SK-N-SH treated with all-trans-retinoic acid at 6 μM for 48 hours (cell line): ENCODE measurements around the gene TMEM47.

Source experiments
- ARNTL ChIP-seq: fragments of 450-650 bp; formaldehyde crosslinking; IDR thresholded peaks from 2 replicates; pipeline ENCODE4 v1.5.0; 2020; ENCODE audit warnings: low read depth, mild to moderate bottlenecking, moderate library complexity, borderline replicate concordance
- ESRRG ChIP-seq: fragments of 250-450 bp; sonication (Bioruptor Pico); IDR thresholded peaks from 2 replicates; pipeline ENCODE4 v1.6.1; 2021; ENCODE audit warnings: mild to moderate bottlenecking
- ISL1 ChIP-seq: fragments of 250-450 bp; sonication (Bioruptor Pico); IDR thresholded peaks from 2 replicates; pipeline ENCODE4 v2.1.2; 2022; ENCODE audit warnings: mild to moderate bottlenecking, moderate library complexity
- OSR1 ChIP-seq: fragments of 250-450 bp; sonication (Bioruptor Pico); IDR thresholded peaks from 2 replicates; pipeline ENCODE4 v1.8.0; 2022; ENCODE audit warnings: moderate library complexity, mild to moderate bottlenecking, inconsistent platforms
- PATZ1 ChIP-seq: fragments of 250-450 bp; sonication (Bioruptor Pico); IDR thresholded peaks from 2 replicates; pipeline ENCODE4 v1.8.0; 2020; ENCODE audit warnings: mild to moderate bottlenecking, moderate library complexity, borderline replicate concordance
- RARB ChIP-seq: fragments of 250-450 bp; sonication (Bioruptor Pico); IDR thresholded peaks from 2 replicates; pipeline ENCODE4 v1.8.0; 2021; ENCODE audit warnings: mild to moderate bottlenecking, moderate library complexity
- TCF4 ChIP-seq: fragments of 250-450 bp; sonication (Bioruptor Pico); IDR thresholded peaks from 2 replicates; pipeline ENCODE4 v1.8.0; 2021; ENCODE audit warnings: mild to moderate bottlenecking, moderate library complexity, borderline replicate concordance
- TOX ChIP-seq: fragments of 250-450 bp; sonication (Bioruptor Pico); IDR thresholded peaks from 2 replicates; pipeline ENCODE4 v1.8.0; 2021; ENCODE audit warnings: mild to moderate bottlenecking, moderate library complexity, borderline replicate concordance
- TSHZ2 ChIP-seq: fragments of 250-450 bp; sonication (Bioruptor Pico); IDR thresholded peaks from 2 replicates; pipeline ENCODE4 v1.5.0; 2020; ENCODE audit warnings: mild to moderate bottlenecking, moderate library complexity
- ZFP3 ChIP-seq: fragments of 250-450 bp; sonication (Bioruptor Pico); IDR thresholded peaks from 2 replicates; pipeline ENCODE4 v1.5.0; 2020; ENCODE audit warnings: mild to moderate bottlenecking, moderate library complexity
- ZFP30 ChIP-seq: fragments of 450-650 bp; formaldehyde crosslinking; IDR thresholded peaks from 2 replicates; pipeline ENCODE4 v1.5.0; 2022; ENCODE audit warnings: mild to moderate bottlenecking, moderate library complexity
- ZNF8 ChIP-seq: fragments of 450-650 bp; formaldehyde crosslinking; IDR thresholded peaks from 2 replicates; pipeline ENCODE4 v1.5.0; 2020; ENCODE audit warnings: mild to moderate bottlenecking, moderate library complexity
- TF ChIP-seq, protein P1 (sequence below): fragments of 250-450 bp; sonication (Bioruptor Pico); IDR thresholded peaks from 2 replicates; pipeline ENCODE4 v1.5.1; 2021; ENCODE audit warnings: mild to moderate bottlenecking, moderate library complexity
- TF ChIP-seq, protein P2 (sequence below): fragments of 250-450 bp; sonication (Bioruptor Pico); IDR thresholded peaks from 2 replicates; pipeline ENCODE4 v1.8.0; 2021; ENCODE audit warnings: low read depth, mild to moderate bottlenecking, moderate library complexity, borderline replicate concordance

DNA sequence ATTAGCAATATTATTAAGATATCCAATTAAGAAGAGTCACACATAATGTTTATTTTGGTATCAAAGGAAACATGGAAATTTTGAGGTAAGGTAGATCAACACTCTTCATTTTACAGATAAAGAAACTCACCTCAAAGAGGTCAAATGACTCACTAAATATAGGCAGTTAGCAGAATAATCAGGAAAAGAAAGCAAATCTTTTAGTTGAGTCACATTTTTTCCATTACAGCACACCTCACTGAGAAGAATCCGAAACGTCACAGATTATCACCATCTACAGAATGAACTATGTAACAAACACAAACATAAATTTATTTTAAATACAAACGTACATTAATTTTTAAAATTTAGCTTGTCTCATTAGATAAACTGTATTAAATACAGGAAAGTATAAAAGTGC is 70.1 kb downstream of the TMEM47 start:
- TF ChIP-seq TCF4: no peak
- no peak for TF ChIP-seq ESRRG (CRISPR knock-in tag)
- TF ChIP-seq, protein P1, sequence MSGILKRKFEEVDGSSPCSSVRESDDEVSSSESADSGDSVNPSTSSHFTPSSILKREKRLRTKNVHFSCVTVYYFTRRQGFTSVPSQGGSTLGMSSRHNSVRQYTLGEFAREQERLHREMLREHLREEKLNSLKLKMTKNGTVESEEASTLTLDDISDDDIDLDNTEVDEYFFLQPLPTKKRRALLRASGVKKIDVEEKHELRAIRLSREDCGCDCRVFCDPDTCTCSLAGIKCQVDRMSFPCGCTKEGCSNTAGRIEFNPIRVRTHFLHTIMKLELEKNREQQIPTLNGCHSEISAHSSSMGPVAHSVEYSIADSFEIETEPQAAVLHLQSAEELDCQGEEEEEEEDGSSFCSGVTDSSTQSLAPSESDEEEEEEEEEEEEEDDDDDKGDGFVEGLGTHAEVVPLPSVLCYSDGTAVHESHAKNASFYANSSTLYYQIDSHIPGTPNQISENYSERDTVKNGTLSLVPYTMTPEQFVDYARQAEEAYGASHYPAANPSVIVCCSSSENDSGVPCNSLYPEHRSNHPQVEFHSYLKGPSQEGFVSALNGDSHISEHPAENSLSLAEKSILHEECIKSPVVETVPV: no peak
- TF ChIP-seq, protein P2, sequence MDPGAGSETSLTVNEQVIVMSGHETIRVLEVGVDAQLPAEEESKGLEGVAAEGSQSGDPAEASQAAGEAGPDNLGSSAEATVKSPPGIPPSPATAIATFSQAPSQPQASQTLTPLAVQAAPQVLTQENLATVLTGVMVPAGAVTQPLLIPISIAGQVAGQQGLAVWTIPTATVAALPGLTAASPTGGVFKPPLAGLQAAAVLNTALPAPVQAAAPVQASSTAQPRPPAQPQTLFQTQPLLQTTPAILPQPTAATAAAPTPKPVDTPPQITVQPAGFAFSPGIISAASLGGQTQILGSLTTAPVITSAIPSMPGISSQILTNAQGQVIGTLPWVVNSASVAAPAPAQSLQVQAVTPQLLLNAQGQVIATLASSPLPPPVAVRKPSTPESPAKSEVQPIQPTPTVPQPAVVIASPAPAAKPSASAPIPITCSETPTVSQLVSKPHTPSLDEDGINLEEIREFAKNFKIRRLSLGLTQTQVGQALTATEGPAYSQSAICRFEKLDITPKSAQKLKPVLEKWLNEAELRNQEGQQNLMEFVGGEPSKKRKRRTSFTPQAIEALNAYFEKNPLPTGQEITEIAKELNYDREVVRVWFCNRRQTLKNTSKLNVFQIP (CRISPR knock-in tag): no peak
- no peak for TF ChIP-seq ARNTL
- TF ChIP-seq TSHZ2 (CRISPR knock-in tag): no peak
- TF ChIP-seq ISL1 (CRISPR knock-in tag): no peak
- TF ChIP-seq OSR1 (CRISPR knock-in tag): no peak
- no peak for TF ChIP-seq RARB (CRISPR knock-in tag)
- no peak for TF ChIP-seq ZFP3 (CRISPR knock-in tag)
- TF ChIP-seq ZFP30 (CRISPR knock-in tag): no peak
- TF ChIP-seq PATZ1 (CRISPR knock-in tag): no peak
- TF ChIP-seq TOX (CRISPR knock-in tag): no peak
- no peak for TF ChIP-seq ZNF8 (CRISPR knock-in tag)
